HepG2 (cell line): Measurements from ENCODE around the gene PYDC2. TPM values are rescaled to one million over a fixed set of nuclear protein-coding genes. Genes with fewer than 3 reads are reported as not detected.

Experiments used
- ATAC-seq: fragments of 200-7000 bp; cut with Tn5 transposase; 3 replicates; pipeline ENCODE4 v1.9.1; 2020; ENCODE audit warnings: mild to moderate bottlenecking, moderate library complexity
- BruUV-seq: library from RNA; stranded (reverse); fragments of 400-500 nt; replicated peaks from 2 replicates; lab custom pipeline; 2021; lab: Mats Ljungman, UMichigan
- CTCF ChIA-PET: fragments of 300-600 bp; formaldehyde crosslinking; extraction: SDS; loops from one replicate; lab custom pipeline; 2021; ENCODE audit warnings: low total read pairs, inconsistent platforms, low intra/inter-chr PET ratio; lab: Yijun Ruan, JAX
- POLR2A ChIA-PET: fragments of 350-600 bp; sonication (Branson Sonifier 250); formaldehyde crosslinking; loops from one replicate; lab custom pipeline; 2020; ENCODE audit warnings: antibody characterized with exemption, inconsistent platforms; lab: Yijun Ruan, JAX
- DNase-seq: peaks from one replicate; pipeline ENCODE4 v3.0.0-alpha.2; 2015; ENCODE audit warnings: low spot score
- FAIRE-seq: peaks from 3 replicates; lab custom pipeline; 2011; peaks lifted over from hg19 to GRCh38; lab: Jason Lieb, UNC
- H2AFZ ChIP-seq: one replicate; pipeline ENCODE4 v1.6.1; 2011; ENCODE audit warnings: low read length, inconsistent platforms
- H3K27ac ChIP-seq: fragments of 300-600 bp; 3 replicates; pipeline ENCODE4 v1.8.0; 2011; ENCODE audit warnings: mixed run types, mild to moderate bottlenecking, mixed read lengths, low read length, inconsistent platforms; ENCODE audit not compliant: insufficient read depth; ENCODE audit errors: extremely low read length
- H3K27me3 ChIP-seq, 2 experiments: fragments of 200-600 bp in 1 of 2; 2 replicates in 1 of 2; 3 replicates in 1 of 2; pipeline versions ENCODE4 v1.6.0 to v1.8.0; 2011; ENCODE audit warnings: low read length in 2 of 2, mild to moderate bottlenecking in 2 of 2, moderate library complexity in 2 of 2, inconsistent platforms in 1 of 2; ENCODE audit not compliant: insufficient read depth in 2 of 2, control insufficient read depth in 1 of 2
- H3K36me3 ChIP-seq, 2 experiments: fragments of 200-600 bp in 1 of 2; replicated peaks in 1 of 2; 2 replicates in 1 of 2; 3 replicates in 1 of 2; pipeline versions ENCODE4 v1.5.1 to v1.8.0; 2011; ENCODE audit warnings: low read length in 2 of 2, inconsistent platforms in 1 of 2; ENCODE audit not compliant: insufficient read depth in 2 of 2, control insufficient read depth in 1 of 2
- H3K4me1 ChIP-seq: 2 replicates; pipeline ENCODE4 v1.5.1; 2012; ENCODE audit warnings: low read length, inconsistent platforms; ENCODE audit not compliant: insufficient read depth
- H3K4me2 ChIP-seq: 2 replicates; pipeline ENCODE4 v1.6.0; 2011; ENCODE audit warnings: low read depth, low read length, inconsistent platforms
- H3K4me3 ChIP-seq, 3 experiments: fragments of 200-600 bp in 1 of 3; sonication (generic), shearing (Covaris generic) in 1 of 3; replicated peaks in 1 of 3; 2 replicates each; pipeline ENCODE4 v1.5.1; 2011 to 2016; ENCODE audit warnings: low read length in 3 of 3, inconsistent platforms in 2 of 3, low read depth in 2 of 3, mild to moderate bottlenecking in 2 of 3, control low read depth in 1 of 3, mixed read lengths in 1 of 3; ENCODE audit not compliant: insufficient read depth in 1 of 3
- H3K79me2 ChIP-seq: one replicate; pipeline ENCODE4 v1.6.1; 2011; ENCODE audit warnings: low read length, inconsistent platforms; ENCODE audit not compliant: insufficient read depth
- H3K9ac ChIP-seq: 2 replicates; pipeline ENCODE4 v1.6.0; 2011; ENCODE audit warnings: mild to moderate bottlenecking, low read depth, low read length, inconsistent platforms; ENCODE audit not compliant: insufficient read depth
- H3K9me3 ChIP-seq: 2 replicates; pipeline ENCODE4 v1.5.1; 2012; ENCODE audit warnings: mild to moderate bottlenecking, low read length
- H4K20me1 ChIP-seq: 2 replicates; pipeline ENCODE4 v1.6.0; 2011; ENCODE audit warnings: inconsistent platforms, mild to moderate bottlenecking, low read length, moderate library complexity; ENCODE audit not compliant: insufficient read depth
- AFF4 ChIP-seq: sonication (generic); formaldehyde crosslinking; IDR thresholded peaks from 2 replicates; pipeline ENCODE4 v1.4.0; 2020; ENCODE audit warnings: missing genetic modification reagents
- KLF12 ChIP-seq: sonication (generic); formaldehyde crosslinking; IDR thresholded peaks from 2 replicates; pipeline ENCODE4 v1.4.0; 2020; ENCODE audit warnings: missing genetic modification reagents, borderline replicate concordance
- MLXIP ChIP-seq: sonication (generic); formaldehyde crosslinking; IDR thresholded peaks from 2 replicates; pipeline ENCODE4 v1.9.0; 2021; ENCODE audit warnings: missing genetic modification reagents, borderline replicate concordance
- NFIC ChIP-seq: IDR thresholded peaks from 2 replicates; pipeline ENCODE4 v1.6.1; 2012; ENCODE audit warnings: mild to moderate bottlenecking, low read length, inconsistent platforms
- PCBP1 ChIP-seq: fragments of 200-400 bp; formaldehyde crosslinking; IDR thresholded peaks from 2 replicates; pipeline ENCODE4 v1.6.1; 2017; ENCODE audit warnings: mild to moderate bottlenecking, low read depth, low read length, borderline replicate concordance
- SNAPC5 ChIP-seq: sonication (generic); formaldehyde crosslinking; IDR thresholded peaks from 2 replicates; pipeline ENCODE4 v1.8.1; 2023; ENCODE audit warnings: mild to moderate bottlenecking, missing genetic modification reagents, borderline replicate concordance
- SPEN ChIP-seq: sonication (generic); formaldehyde crosslinking; IDR thresholded peaks from 2 replicates; pipeline ENCODE4 v1.5.1; 2020; ENCODE audit warnings: low read depth, mild to moderate bottlenecking, missing genetic modification reagents
- ZBTB42 ChIP-seq: sonication (generic); formaldehyde crosslinking; IDR thresholded peaks from 2 replicates; pipeline ENCODE4 v1.5.0; 2020; ENCODE audit warnings: mild to moderate bottlenecking, missing genetic modification reagents
- ZNF17 ChIP-seq: sonication (generic); formaldehyde crosslinking; IDR thresholded peaks from 2 replicates; pipeline ENCODE4 v1.5.0; 2020; ENCODE audit warnings: mild to moderate bottlenecking, missing genetic modification reagents
- ZNF260 ChIP-seq: sonication (generic); formaldehyde crosslinking; IDR thresholded peaks from 2 replicates; pipeline ENCODE4 v1.4.0; 2020; ENCODE audit warnings: missing genetic modification reagents, low read depth, mild to moderate bottlenecking, borderline replicate concordance
- ZNF335 ChIP-seq: sonication (generic); formaldehyde crosslinking; IDR thresholded peaks from 2 replicates; pipeline ENCODE4 v1.4.0; 2020; ENCODE audit warnings: missing genetic modification reagents
- ZNF687 ChIP-seq: sonication (generic); formaldehyde crosslinking; IDR thresholded peaks from 2 replicates; pipeline ENCODE4 v1.5.1; 2020; ENCODE audit warnings: mild to moderate bottlenecking, missing genetic modification reagents, moderate library complexity
- ZZZ3 ChIP-seq: sonication (generic); formaldehyde crosslinking; IDR thresholded peaks from 2 replicates; pipeline ENCODE4 v1.4.0; 2020; ENCODE audit warnings: missing genetic modification reagents, mild to moderate bottlenecking, borderline replicate concordance
- WGBS: methylation state at CpG from one replicate; pipeline ENCODE4 v1.1.6; 2017; ENCODE audit warnings: low lambda C conversion rate; 5-methylcytosine and 5-hydroxymethylcytosine counted together
- in situ Hi-C: cut with HindIII; loops from 2 replicates; pipeline ENCODE4 v1.10.0; 2017; ENCODE audit warnings: low pct_unique_long_range_greater_than_20kb; ENCODE audit not compliant: extremely low pct_ligation_motif_present
- intact Hi-C: fragments of 100-400 bp; cut with micrococcal nuclease; formaldehyde crosslinking; loops from one replicate; pipeline ENCODE4 v1.10.0; 2022; ENCODE audit not compliant: unreplicated experiment
- polyA plus RNA-seq, 8 experiments: library from polyadenylated mRNA; depleted of rRNA in 3 of 8; stranded (reverse) in 7 of 8; unstranded in 1 of 8; fragments of >200 nt; fragmentation: Illumina TruSeq in 4 of 8; extraction: Trizol in 4 of 8; gene quantifications; 2 replicates each; pipeline versions ENCODE4 v1.2.1 to v1.2.3, GENCODE V29; 2011 to 2016; ENCODE audit warnings: low read depth in 4 of 8, missing spikeins in 1 of 8, mixed read lengths in 1 of 8; ENCODE audit not compliant: insufficient read depth in 1 of 8
- total RNA-seq, 5 experiments: library from RNA; depleted of rRNA; stranded (reverse); fragments of >200 nt; fragmentation: Illumina TruSeq; extraction: Trizol; gene quantifications; 2 replicates each; pipeline ENCODE4 v1.2.3, GENCODE V29; 2016; ENCODE audit warnings: low read depth in 1 of 5

The PYDC2 gene
- total and polyA plus RNA-seq, 2 of the 13 experiments (the other 11 are each of a cell fraction or from before 2014, with no cell fraction given): not detected

- in situ Hi-C loops (loop anchor here (10.0 kb wide), 2 partner anchors 390 to 1030 kb away; no protein-coding TSS in a partner anchor), intact Hi-C loops (no loop called here)
- Histone ChIP-seq H4K20me1 (no peaks in the 10 kb centered on the region), H3K79me2 (no peaks in the 10 kb centered on the region), H3K36me3 (no peaks in the 10 kb centered on the region), H3K4me2 (no peak overlapping the region), H3K4me3 (no peak overlapping the region), H3K27me3 (no peaks in the 10 kb centered on the region), H3K27ac (no peak overlapping the region), H3K9me3 (peaks cover 7% of the 10 kb centered on the region; the same call in 1 of the 2 replicates), H2AFZ (no peak overlapping the region), H3K9ac (no peak overlapping the region), H3K4me1 (no peaks in the 10 kb centered on the region)
- no peak for TF ChIP-seq ZNF260 (CRISPR knock-in tag)
- TF ChIP-seq ZBTB42 (CRISPR knock-in tag): no peak
- TF ChIP-seq ZNF335 (CRISPR knock-in tag): no peak
- TF ChIP-seq ZZZ3 (CRISPR knock-in tag): no peak
- TF ChIP-seq ZNF687: no peak
- TF ChIP-seq MLXIP (CRISPR knock-in tag): no peak
- no peak for TF ChIP-seq ZNF17 (CRISPR knock-in tag)
- TF ChIP-seq NFIC: no peak
- TF ChIP-seq KLF12 (CRISPR knock-in tag): no peak
- TF ChIP-seq AFF4 (CRISPR knock-in tag): no peak
- no peak for TF ChIP-seq SNAPC5
- no peak for TF ChIP-seq SPEN (CRISPR knock-in tag)
- no peak for TF ChIP-seq PCBP1
- WGBS: 11% methylated on average over 1 of the region's 1 CpG
- no peak for DNase-seq
- no peak for ATAC-seq
- CTCF ChIA-PET: no interaction called here
- FAIRE-seq: no peak
- no TSS peak for BruUV-seq
- POLR2A ChIA-PET: no interaction called here
These were observed 46.2 kb upstream of the PYDC2 start for GRCh38 chr3:191414732-191415131.
